Measurements from ENCODE around the gene POC1A.

POC1A gene

GRCh38 chr3:52097851-52098507 is 56.2 kb downstream of the POC1A start:
- DNase-seq, result no peak

GRCh38 chr3:52095990-52096775 is 58.0 kb downstream of the POC1A start:
- DNase-seq, result no peak

- DNase-seq, result no peak
These were observed 59.4 kb downstream of the POC1A start for GRCh38 chr3:52094571-52095485.

- DNase-seq, result no peak
These were observed 60.3 kb downstream of the POC1A start for GRCh38 chr3:52093756-52094545.

GRCh38 chr3:52092891-52093290 is 61.3 kb downstream of the POC1A start:
- DNase-seq, result no peak

- DNase-seq, result no peak
These were observed 62.0 kb downstream of the POC1A start for GRCh38 chr3:52092271-52092660.

GRCh38 chr3:52091586-52092270 is 62.5 kb downstream of the POC1A start:
- no peak for DNase-seq

- DNase-seq, result no peak
These were observed 63.2 kb downstream of the POC1A start for GRCh38 chr3:52090933-52091468.

GRCh38 chr3:52090131-52090932 is 63.9 kb downstream of the POC1A start:
- no peak for DNase-seq

GRCh38 chr3:52089691-52090090 is 64.5 kb downstream of the POC1A start:
- DNase-seq, result no peak

- DNase-seq, result no peak
These were observed 65.5 kb downstream of the POC1A start for GRCh38 chr3:52088445-52089367.

- DNase-seq, result no peak
These were observed 66.5 kb downstream of the POC1A start for GRCh38 chr3:52087731-52088130.

- no peak for DNase-seq
These were observed 67.1 kb downstream of the POC1A start for GRCh38 chr3:52086976-52087663.

- DNase-seq, result no peak
These were observed 67.8 kb downstream of the POC1A start for GRCh38 chr3:52086461-52086860.

GRCh38 chr3:52085681-52086282 is 68.4 kb downstream of the POC1A start:
- no peak for DNase-seq

- no peak for DNase-seq
These were observed 69.1 kb downstream of the POC1A start for GRCh38 chr3:52084954-52085680.

- DNase-seq, result no peak
These were observed 69.8 kb downstream of the POC1A start for GRCh38 chr3:52084216-52084945.
